K562 (cell line): ENCODE data around the gene UHRF1. TPM values are rescaled to one million over a fixed set of nuclear protein-coding genes. Genes with fewer than 3 reads are reported as not detected.

ENCODE experiments used
- AFF4 ChIP-seq: sonication (generic); formaldehyde crosslinking; IDR thresholded peaks from 2 replicates; pipeline ENCODE4 v1.8.0; 2023; ENCODE audit warnings: mild to moderate bottlenecking, missing genetic modification reagents
- BMI1 ChIP-seq: fragments of 150-350 bp; IDR thresholded peaks from 2 replicates; pipeline ENCODE4 v1.6.1; 2014; ENCODE audit warnings: low read length
- EHMT2 ChIP-seq: fragments of 450-650 bp; IDR thresholded peaks from 2 replicates; pipeline ENCODE4 v1.6.1; 2018; ENCODE audit warnings: antibody characterized with exemption
- ELK3 ChIP-seq: fragments of 450-650 bp; formaldehyde crosslinking; IDR thresholded peaks from 2 replicates; pipeline ENCODE4 v1.4.0; 2020; ENCODE audit warnings: mild to moderate bottlenecking
- ESRRB ChIP-seq: fragments of 250-450 bp; sonication (Bioruptor Pico); IDR thresholded peaks from 2 replicates; pipeline ENCODE4 v1.5.0; 2020; ENCODE audit warnings: mild to moderate bottlenecking, moderate library complexity, borderline replicate concordance
- HMG20A ChIP-seq: fragments of 450-650 bp; formaldehyde crosslinking; conservative IDR thresholded peaks from 2 replicates; pipeline ENCODE4 v1.4.0; 2020; ENCODE audit warnings: mild to moderate bottlenecking, mixed read lengths
- HNRNPLL ChIP-seq: fragments of 200-400 bp; formaldehyde crosslinking; IDR thresholded peaks from 2 replicates; pipeline ENCODE4 v1.6.1; 2017; ENCODE audit warnings: low read length, low read depth, mild to moderate bottlenecking; ENCODE audit not compliant: poor library complexity, severe bottlenecking
- KLF13 ChIP-seq: fragments of 450-650 bp; IDR thresholded peaks from 2 replicates; pipeline ENCODE4 v1.6.1; 2016; ENCODE audit warnings: missing genetic modification characterization, low read depth, mild to moderate bottlenecking, missing compliant biosample characterization, moderate library complexity, borderline replicate concordance
- TAL1 ChIP-seq: fragments of 450-650 bp; IDR thresholded peaks from 2 replicates; pipeline ENCODE4 v1.6.1; 2016; ENCODE audit warnings: mild to moderate bottlenecking
- TFAP4 ChIP-seq: sonication (generic); formaldehyde crosslinking; IDR thresholded peaks from 2 replicates; pipeline ENCODE4 v1.8.0; 2022; ENCODE audit warnings: missing genetic modification reagents, mild to moderate bottlenecking, moderate library complexity, borderline replicate concordance
- ZBTB11 ChIP-seq, 3 experiments: fragments of 200-800 bp in 1 of 3; fragments of 250-450 bp in 1 of 3; fragments of 450-650 bp in 1 of 3; sonication (Bioruptor Pico) in 1 of 3; sonication (Bioruptor generic) in 1 of 3; formaldehyde crosslinking in 1 of 3; IDR thresholded peaks; 2 replicates each; pipeline versions ENCODE4 v1.6.1 to v1.8.0; 2016 to 2022; ENCODE audit warnings: mild to moderate bottlenecking in 2 of 3, missing genetic modification characterization in 2 of 3, missing compliant biosample characterization in 1 of 3, moderate library complexity in 1 of 3
- ZNF143 ChIP-seq: sonication (generic); formaldehyde crosslinking; IDR thresholded peaks from 2 replicates; pipeline ENCODE4 v1.9.0; 2022; ENCODE audit warnings: mild to moderate bottlenecking, missing genetic modification reagents
- ZNF274 ChIP-seq: IDR thresholded peaks from 2 replicates; pipeline ENCODE4 v1.6.1; 2011; ENCODE audit warnings: low read depth, mild to moderate bottlenecking, low read length, moderate library complexity, borderline replicate concordance
- polyA plus RNA-seq, 8 experiments: library from polyadenylated mRNA; depleted of rRNA in 4 of 8; stranded (reverse) in 5 of 8; unstranded in 3 of 8; fragments of >200 nt; fragmentation: Nextera tagmentation in 2 of 8; fragmentation: Illumina TruSeq in 1 of 8; extraction: Ambion mirVana in 2 of 8; extraction: Trizol in 1 of 8; gene quantifications; 2 replicates each; pipeline versions ENCODE4 v1.2.1 to v1.2.3, GENCODE V29; 2011 to 2014; ENCODE audit warnings: inconsistent platforms in 1 of 8, missing spikeins in 1 of 8
- total RNA-seq, 7 experiments: library from RNA; depleted of rRNA in 6 of 7; stranded (reverse); fragments of >200 nt in 6 of 7; fragmentation: Illumina TruSeq in 2 of 7; extraction: Trizol in 2 of 7; gene quantifications; 2 replicates each; pipeline versions ENCODE4 v1.2.1 to v1.2.3, GENCODE V29; 2011 to 2021; ENCODE audit warnings: low replicate concordance in 1 of 7
- TF ChIP-seq, protein P1 (sequence below): fragments of 250-450 bp; sonication (Bioruptor Pico); IDR thresholded peaks from 2 replicates; pipeline ENCODE4 v1.8.0; 2021; ENCODE audit warnings: borderline replicate concordance, mild to moderate bottlenecking, moderate library complexity; ENCODE audit not compliant: poor library complexity, severe bottlenecking
- TF ChIP-seq, protein P2 (sequence below): fragments of 450-650 bp; conservative IDR thresholded peaks from 2 replicates; pipeline ENCODE4 v1.6.1; 2016; ENCODE audit warnings: missing genetic modification characterization, low read depth, mild to moderate bottlenecking, missing compliant biosample characterization, moderate library complexity

UHRF1 gene
- total and polyA plus RNA-seq, 9 of the 15 experiments (the other 6 are each of a cell fraction or from before 2014, with no cell fraction given) = 6.0 to 101 (median 30.9) TPM

- TF ChIP-seq, protein P1, sequence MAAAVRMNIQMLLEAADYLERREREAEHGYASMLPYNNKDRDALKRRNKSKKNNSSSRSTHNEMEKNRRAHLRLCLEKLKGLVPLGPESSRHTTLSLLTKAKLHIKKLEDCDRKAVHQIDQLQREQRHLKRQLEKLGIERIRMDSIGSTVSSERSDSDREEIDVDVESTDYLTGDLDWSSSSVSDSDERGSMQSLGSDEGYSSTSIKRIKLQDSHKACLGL (CRISPR knock-in tag) = no peak
- TF ChIP-seq TFAP4 (peak; percentile 70), HNRNPLL (no peak), KLF13 (no peak), EHMT2 (no peak), AFF4 (CRISPR knock-in tag) (no peak), HMG20A (CRISPR knock-in tag) (no peak), ZNF274 (no peak), BMI1 (no peak), TAL1 (no peak), ZNF143 (CRISPR knock-in tag) (no peak), ESRRB (no peak), ELK3 (no peak), ZBTB11 (CRISPR knock-in tag; IDR thresholded peaks at IDR 0.05) (no peak)
- TF ChIP-seq, protein P2, sequence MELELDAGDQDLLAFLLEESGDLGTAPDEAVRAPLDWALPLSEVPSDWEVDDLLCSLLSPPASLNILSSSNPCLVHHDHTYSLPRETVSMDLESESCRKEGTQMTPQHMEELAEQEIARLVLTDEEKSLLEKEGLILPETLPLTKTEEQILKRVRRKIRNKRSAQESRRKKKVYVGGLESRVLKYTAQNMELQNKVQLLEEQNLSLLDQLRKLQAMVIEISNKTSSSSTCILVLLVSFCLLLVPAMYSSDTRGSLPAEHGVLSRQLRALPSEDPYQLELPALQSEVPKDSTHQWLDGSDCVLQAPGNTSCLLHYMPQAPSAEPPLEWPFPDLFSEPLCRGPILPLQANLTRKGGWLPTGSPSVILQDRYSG (tag) = no peak
Measured at GRCh38 chr19:4870025-4870700, 39.1 kb upstream of the UHRF1 start (continued).
